Liver (tissue), 9 donors: ENCODE measurements around the gene ISM2. TPM values are rescaled to one million over a fixed set of nuclear protein-coding genes. Genes with fewer than 3 reads are reported as not detected.

ENCODE experiments used
- DNase-seq: peaks from one replicate; pipeline ENCODE4 v3.0.0-alpha.2; 2017; ENCODE audit warnings: low spot score
- H3K27ac ChIP-seq, 2 donors: one replicate each; pipeline ENCODE4 v1.7.0; 2013; ENCODE audit warnings: inconsistent platforms in 2 of 2, low read length in 2 of 2, control low read depth in 1 of 2, low read depth in 1 of 2, mild to moderate bottlenecking in 1 of 2
- H3K27me3 ChIP-seq, 4 donors: one replicate each; pipeline versions ENCODE4 v1.6.1 to v1.7.0; 2013; ENCODE audit warnings: low read length in 3 of 4, inconsistent platforms in 1 of 4, mild to moderate bottlenecking in 1 of 4, moderate library complexity in 1 of 4; ENCODE audit not compliant: control insufficient read depth in 4 of 4, insufficient read depth in 4 of 4
- H3K36me3 ChIP-seq, 4 donors: one replicate each; pipeline versions ENCODE4 v1.6.1 to v1.7.0; 2013; ENCODE audit warnings: low read length in 3 of 4, mild to moderate bottlenecking in 3 of 4, low read depth in 1 of 4, moderate library complexity in 1 of 4; ENCODE audit not compliant: control insufficient read depth in 4 of 4, insufficient read depth in 3 of 4
- H3K4me1 ChIP-seq, 4 donors: one replicate each; pipeline versions ENCODE4 v1.6.1 to v1.7.0; 2013; ENCODE audit warnings: low read length in 3 of 4, mild to moderate bottlenecking in 3 of 4, moderate library complexity in 1 of 4; ENCODE audit not compliant: control insufficient read depth in 4 of 4, insufficient read depth in 4 of 4
- H3K4me3 ChIP-seq, 3 donors: one replicate each; pipeline versions ENCODE4 v1.6.1 to v1.7.0; 2013; ENCODE audit warnings: low read length in 3 of 3, control low read depth in 1 of 3, low read depth in 1 of 3, mild to moderate bottlenecking in 1 of 3
- H3K9ac ChIP-seq, 2 donors: one replicate each; pipeline ENCODE4 v1.7.0; 2013; ENCODE audit warnings: low read length in 2 of 2, mild to moderate bottlenecking in 2 of 2, moderate library complexity in 2 of 2, control low read depth in 1 of 2, low read depth in 1 of 2
- H3K9me3 ChIP-seq, 4 donors: one replicate each; pipeline versions ENCODE4 v1.6.1 to v1.7.0; 2013; ENCODE audit warnings: low read length in 3 of 4; ENCODE audit not compliant: control insufficient read depth in 4 of 4
- CTCF ChIP-seq: fragments of 150-350 bp; IDR thresholded peaks from 2 replicates; pipeline ENCODE4 v1.5.1; 2017; ENCODE audit warnings: improper control_type of control experiment, low read depth, low read length; ENCODE audit not compliant: missing input control
- FOXA1 ChIP-seq: IDR thresholded peaks from 2 replicates; pipeline ENCODE4 v1.6.1; 2016; ENCODE audit warnings: antibody characterized with exemption
- FOXA2 ChIP-seq: IDR thresholded peaks from 2 replicates; pipeline ENCODE4 v1.6.1; 2016; ENCODE audit warnings: antibody characterized with exemption
- GABPA ChIP-seq, 2 donors: IDR thresholded peaks in 1 of 2; conservative IDR thresholded peaks in 1 of 2; 2 replicates each; pipeline ENCODE4 v1.6.1; 2016; ENCODE audit warnings: antibody characterized with exemption in 2 of 2, mild to moderate bottlenecking in 1 of 2, moderate library complexity in 1 of 2
- HNF4A ChIP-seq, 2 donors: conservative IDR thresholded peaks; 2 replicates each; pipeline ENCODE4 v1.6.1; 2016; ENCODE audit warnings: antibody characterized with exemption in 2 of 2, mild to moderate bottlenecking in 2 of 2
- MAX ChIP-seq: IDR thresholded peaks from 2 replicates; pipeline ENCODE4 v1.6.1; 2016; ENCODE audit warnings: antibody characterized with exemption
- REST ChIP-seq: IDR thresholded peaks from 2 replicates; pipeline ENCODE4 v1.6.1; 2016; ENCODE audit warnings: antibody characterized with exemption, mild to moderate bottlenecking
- RXRA ChIP-seq, 2 donors: IDR thresholded peaks; 2 replicates each; pipeline ENCODE4 v1.6.1; 2017 to 2018; ENCODE audit warnings: antibody characterized with exemption in 2 of 2, mild to moderate bottlenecking in 1 of 2
- SP1 ChIP-seq: IDR thresholded peaks from 2 replicates; pipeline ENCODE4 v1.6.1; 2018; ENCODE audit warnings: antibody characterized with exemption, mild to moderate bottlenecking
- TAF1 ChIP-seq: conservative IDR thresholded peaks from 2 replicates; pipeline ENCODE4 v1.6.1; 2016; ENCODE audit warnings: antibody characterized with exemption, mild to moderate bottlenecking
- ZBTB33 ChIP-seq: IDR thresholded peaks from 2 replicates; pipeline ENCODE4 v1.6.1; 2016; ENCODE audit warnings: antibody characterized with exemption
- WGBS: extraction: QIAGEN DNeasy Blood & Tissue Kit; methylation state at CpG from one replicate; pipeline ENCODE4 v1.1.7; 2013; 5-methylcytosine and 5-hydroxymethylcytosine counted together
- polyA plus RNA-seq, 2 donors: library from polyadenylated mRNA; stranded (reverse) in 1 of 2; unstranded in 1 of 2; fragments of 200-250 nt in 1 of 2; fragments of >200 nt in 1 of 2; fragmentation: Nextera tagmentation in 1 of 2; extraction: Ambion mirVana in 1 of 2; gene quantifications; one replicate each; pipeline versions ENCODE4 v1.2.1 to v1.2.3, GENCODE V29; 2013 to 2015
- total RNA-seq, 2 donors: library from RNA; depleted of rRNA; stranded (reverse); fragments of >200 nt; gene quantifications; one replicate each; pipeline ENCODE4 v1.2.3, GENCODE V29; 2014
- donor health status: healthy.
- donor health status: healthy.
- donor health status: healthy.
- donor health status: healthy.
- donor health status: healthy.

ISM2 gene
- total and polyA plus RNA-seq, 4 donors = not detected

GRCh38 chr14:77489041-77489440 is 9.6 kb downstream of the ISM2 start:
- TF ChIP-seq MAX (no peak), FOXA1 (no peak), GABPA (IDR thresholded peaks at IDR 0.05 in 1 of 2, conservative IDR thresholded peaks at IDR 0.05 in 1 of 2) (no peak)
- no peak overlapping the region for H3K27ac ChIP-seq
- WGBS = 91% methylated on average over 6 of the region's 6 CpGs
- no peaks in the 10 kb centered on the region for H3K27me3 ChIP-seq
- H3K36me3 ChIP-seq = no peaks in the 10 kb centered on the region
- no peaks in the 10 kb centered on the region for H3K4me1 ChIP-seq
- DNase-seq = no peak
- H3K9ac ChIP-seq = no peak overlapping the region
- H3K4me3 ChIP-seq = no peak overlapping the region
- H3K9me3 ChIP-seq = no peaks in the 10 kb centered on the region

- DNase-seq = no peak
These were observed 10.1 kb downstream of the ISM2 start for GRCh38 chr14:77488558-77488957.

GRCh38 chr14:77485901-77486678 is 12.5 kb downstream of the ISM2 start:
- Histone ChIP-seq H3K4me3 (no peak overlapping the region), H3K4me1 (no peaks in the 10 kb centered on the region), H3K9ac (no peak overlapping the region), H3K36me3 (no peaks in the 10 kb centered on the region), H3K9me3 (no peaks in the 10 kb centered on the region), H3K27me3 (no peaks in the 10 kb centered on the region), H3K27ac (no peak overlapping the region)
- 94% methylated on average over 7 of the region's 7 CpGs for WGBS
- DNase-seq = no peak
- no peak for TF ChIP-seq FOXA2
- TF ChIP-seq SP1 = no peak
- TF ChIP-seq REST = no peak
- no peak for TF ChIP-seq FOXA1
- no peak for TF ChIP-seq HNF4A (conservative IDR thresholded peaks at IDR 0.05)
- no peak for TF ChIP-seq ZBTB33
- TF ChIP-seq TAF1 = no peak

More at GRCh38 chr14:77488558-77488957, 10.1 kb downstream of the ISM2 start:
- no peaks in the 10 kb centered on the region for H3K4me1 ChIP-seq
- TF ChIP-seq ZBTB33 (no peak), CTCF (no peak), HNF4A (conservative IDR thresholded peaks at IDR 0.05) (no peak), RXRA (IDR thresholded peaks at IDR 0.05) (no peak)
- H3K9me3 ChIP-seq = no peaks in the 10 kb centered on the region
- H3K9ac ChIP-seq = no peak overlapping the region
- 89% methylated on average over 7 of the region's 7 CpGs for WGBS
- H3K36me3 ChIP-seq = no peaks in the 10 kb centered on the region
- no peaks in the 10 kb centered on the region for H3K27me3 ChIP-seq
- H3K27ac ChIP-seq = no peak overlapping the region
- no peak overlapping the region for H3K4me3 ChIP-seq
